GM18951 (cell line): ENCODE results near the gene LRRC34.

Experiments used
- POLR2A ChIP-seq: IDR thresholded peaks from 4 replicates; pipeline ENCODE4 v1.6.1; 2011; ENCODE audit warnings: mild to moderate bottlenecking; ENCODE audit not compliant: insufficient read length, insufficient read depth; ENCODE audit errors: extremely low read depth
- in situ Hi-C: fragments of 300-500 bp; cut with MboI; formaldehyde crosslinking; loops from one replicate; pipeline ENCODE4 v1.12.0; 2022; ENCODE audit warnings: low sequenced_read_pairs, mixed read lengths, inconsistent platforms; ENCODE audit not compliant: unreplicated experiment

Gene LRRC34, protein sequence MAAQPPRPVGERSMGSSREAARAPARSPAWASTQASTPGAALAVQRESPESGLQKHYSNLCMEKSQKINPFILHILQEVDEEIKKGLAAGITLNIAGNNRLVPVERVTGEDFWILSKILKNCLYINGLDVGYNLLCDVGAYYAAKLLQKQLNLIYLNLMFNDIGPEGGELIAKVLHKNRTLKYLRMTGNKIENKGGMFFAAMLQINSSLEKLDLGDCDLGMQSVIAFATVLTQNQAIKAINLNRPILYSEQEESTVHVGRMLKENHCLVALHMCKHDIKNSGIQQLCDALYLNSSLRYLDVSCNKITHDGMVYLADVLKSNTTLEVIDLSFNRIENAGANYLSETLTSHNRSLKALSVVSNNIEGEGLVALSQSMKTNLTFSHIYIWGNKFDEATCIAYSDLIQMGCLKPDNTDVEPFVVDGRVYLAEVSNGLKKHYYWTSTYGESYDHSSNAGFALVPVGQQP

DNA sequence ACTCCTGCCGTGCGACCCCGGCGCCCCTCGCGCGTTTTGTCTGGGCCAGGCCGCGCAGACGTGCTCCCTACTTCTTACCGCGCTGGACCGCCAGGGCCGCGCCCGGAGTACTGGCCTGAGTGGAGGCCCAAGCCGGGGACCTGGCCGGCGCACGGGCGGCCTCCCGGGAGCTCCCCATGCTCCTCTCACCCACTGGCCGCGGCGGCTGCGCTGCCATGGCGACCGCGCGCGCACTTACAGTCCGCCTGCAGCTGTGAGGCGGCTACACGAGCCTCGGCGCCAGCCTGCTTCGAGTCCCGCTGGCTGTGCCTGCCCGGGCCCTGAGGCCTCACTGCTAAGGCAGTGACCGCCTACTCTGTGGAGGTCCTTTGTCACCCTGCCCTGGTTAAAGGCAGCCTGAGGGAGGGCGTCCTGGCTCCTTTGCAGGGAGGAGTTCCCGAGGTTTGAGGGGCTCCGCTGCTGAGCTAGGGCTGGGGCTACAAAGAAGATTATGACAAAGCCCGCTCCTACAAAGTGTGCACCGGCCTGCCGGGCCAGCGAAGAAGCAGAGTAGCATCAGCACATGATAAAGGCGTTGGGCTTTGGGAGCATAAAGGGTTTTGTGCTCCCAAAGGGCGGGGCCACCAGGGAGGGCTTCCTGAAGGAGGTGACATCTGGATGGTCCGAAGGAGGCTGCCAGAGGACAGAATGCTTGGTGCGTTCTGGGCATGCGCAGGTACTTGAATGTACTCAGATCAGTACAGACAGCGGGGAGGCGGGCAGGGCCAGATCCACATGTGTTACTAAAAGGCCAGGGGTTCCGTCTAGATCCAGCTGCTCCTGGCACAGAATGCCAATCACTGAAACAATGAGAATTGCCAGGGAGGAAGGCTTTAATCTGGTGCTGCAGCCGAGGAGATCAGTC is at the start of gene LRRC34, which contains the start of gene LRRIQ4:
TSS of gene LRRC34 (minus strand) at position 573 of the 904 bp plus-strand sequence. CDS start at position 217, 356 bp downstream.
TSS of gene LRRIQ4 (plus strand) at position 539 of the 904 bp plus-strand sequence. CDS start 9,052 bp downstream, outside the sequence.
- no peak for TF ChIP-seq POLR2A
- in situ Hi-C loops: no loop called here

DNA sequence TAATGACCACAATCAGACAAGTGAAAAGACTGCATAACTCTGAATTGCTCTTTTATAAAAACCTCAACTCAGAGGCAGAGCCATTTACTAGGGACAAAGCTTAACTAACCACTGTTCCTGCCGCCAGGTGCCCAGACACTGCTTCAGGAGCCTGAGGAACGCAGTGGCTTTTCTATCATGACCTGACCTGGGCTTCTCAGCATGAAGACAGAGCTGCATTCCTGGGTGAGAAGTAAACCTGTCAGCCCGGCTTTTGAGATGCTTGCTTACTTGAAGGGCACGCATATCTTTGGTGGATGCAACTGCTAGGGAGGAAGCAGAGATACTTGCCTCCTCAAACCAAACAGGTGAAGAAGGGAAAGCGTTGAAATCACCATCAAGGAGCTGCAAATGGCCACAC is 49.2 kb upstream of the LRRC34 start:
- no peak for TF ChIP-seq POLR2A
- in situ Hi-C loops: loop anchor here (25.0 kb wide), 1 partner anchor 175 kb away; the partner anchor contains the start of gene GPR160

DNA sequence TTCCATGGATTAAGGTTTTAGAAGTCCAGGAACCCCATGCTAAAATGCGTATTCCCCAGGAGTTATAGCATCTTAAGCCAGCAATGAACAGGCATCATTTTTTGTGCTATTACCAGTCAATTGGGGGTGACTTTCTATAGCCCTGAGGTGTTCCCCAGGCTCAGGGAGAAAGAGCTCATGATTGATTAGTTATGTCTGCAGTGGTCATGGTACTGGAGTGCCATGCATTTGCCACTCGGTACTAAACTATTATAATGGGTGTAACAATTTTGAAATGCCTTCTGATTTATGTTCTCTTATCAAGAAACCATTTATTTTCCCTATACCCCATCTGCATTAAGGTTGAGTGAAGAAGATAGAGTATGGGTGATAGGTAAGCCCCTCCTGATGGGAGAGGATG is 45.1 kb upstream of the LRRC34 start:
- in situ Hi-C loops: loop anchor here (25.0 kb wide), 1 partner anchor 179 kb away; the partner anchor contains the start of gene GPR160
- TF ChIP-seq POLR2A: no peak

DNA sequence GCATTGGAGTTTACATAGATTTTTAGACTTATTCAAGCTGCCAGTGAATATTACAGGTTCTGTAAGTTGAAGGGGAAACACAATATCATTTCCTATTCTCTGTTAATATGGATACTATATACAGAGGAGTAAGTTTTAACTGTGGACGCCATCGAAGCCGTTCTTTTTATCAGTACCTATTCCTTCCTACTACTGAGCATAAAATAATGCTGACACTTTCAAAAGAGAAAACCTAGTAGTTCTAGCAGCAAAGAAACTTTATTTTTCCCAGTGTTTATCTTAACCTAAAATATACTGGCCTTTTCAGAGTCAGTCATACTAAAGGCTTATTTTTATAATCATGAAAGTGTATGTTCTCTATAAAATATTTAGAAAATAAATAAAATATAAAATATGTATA is 42.8 kb upstream of the LRRC34 start:
- in situ Hi-C loops: loop anchor here (25.0 kb wide), 1 partner anchor 182 kb away; the partner anchor contains the start of gene GPR160
- no peak for TF ChIP-seq POLR2A

DNA sequence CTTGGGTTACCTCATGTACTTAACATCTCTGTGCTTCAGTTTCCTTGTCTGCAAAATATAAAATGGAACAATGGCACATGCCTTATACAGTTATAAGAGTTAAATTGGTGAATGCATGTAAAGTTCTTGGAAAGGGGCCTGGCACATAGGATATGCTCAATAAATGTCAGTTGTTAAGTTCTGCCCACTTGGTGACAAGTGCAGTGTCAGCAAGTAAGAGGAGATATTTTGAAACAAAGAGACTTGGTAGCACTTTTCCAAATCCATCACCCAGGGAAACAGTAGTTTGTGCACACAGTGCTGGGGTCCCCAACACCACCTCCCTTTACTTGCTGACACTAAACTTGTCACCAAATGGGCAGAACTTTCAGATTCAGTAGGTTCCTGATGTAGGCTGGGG is 37.9 kb upstream of the LRRC34 start:
- TF ChIP-seq POLR2A: no peak
- in situ Hi-C loops: loop anchor here (25.0 kb wide), 1 partner anchor 187 kb away; the partner anchor contains the start of gene GPR160

DNA sequence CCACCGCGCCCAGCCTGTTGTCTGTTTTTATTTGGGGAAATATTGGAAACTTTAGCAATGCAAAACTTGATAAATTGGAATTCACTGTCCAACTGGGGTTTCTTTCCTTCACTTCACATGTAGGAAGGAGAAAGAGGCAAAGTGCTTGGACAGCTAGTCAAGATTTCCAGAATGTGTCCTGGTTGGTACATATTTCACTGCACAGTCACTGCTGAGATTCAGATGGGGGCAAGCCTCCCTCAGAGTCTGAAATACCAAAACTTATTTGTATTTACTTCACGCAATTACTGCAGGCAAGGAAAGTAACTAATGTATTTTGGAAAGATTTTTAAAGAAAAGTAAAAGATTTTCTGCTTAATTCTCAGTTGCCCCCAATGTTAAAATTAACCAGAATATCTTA is 36.0 kb upstream of the LRRC34 start:
- TF ChIP-seq POLR2A: no peak
- in situ Hi-C loops: no loop called here

DNA sequence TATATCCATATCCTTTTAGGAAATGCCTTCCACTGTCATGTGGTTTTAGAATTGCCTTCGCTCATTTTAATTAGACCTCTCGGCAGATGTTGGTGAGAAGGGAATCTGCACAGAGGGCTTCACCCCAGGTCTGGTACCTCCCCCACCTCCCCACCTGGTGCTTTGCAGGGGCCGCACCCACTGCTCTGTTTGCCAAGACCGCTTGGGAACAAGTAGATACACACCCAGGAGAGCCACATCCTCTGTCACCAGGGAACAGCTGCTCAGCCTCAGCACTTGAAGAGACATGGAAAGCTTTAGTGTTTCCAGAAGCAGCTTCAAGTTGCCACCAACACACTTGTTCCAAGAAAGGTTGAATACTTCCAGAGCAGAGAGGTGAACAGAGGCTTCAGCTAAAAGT is 35.2 kb upstream of the LRRC34 start:
- no peak for TF ChIP-seq POLR2A
- in situ Hi-C loops: no loop called here

DNA sequence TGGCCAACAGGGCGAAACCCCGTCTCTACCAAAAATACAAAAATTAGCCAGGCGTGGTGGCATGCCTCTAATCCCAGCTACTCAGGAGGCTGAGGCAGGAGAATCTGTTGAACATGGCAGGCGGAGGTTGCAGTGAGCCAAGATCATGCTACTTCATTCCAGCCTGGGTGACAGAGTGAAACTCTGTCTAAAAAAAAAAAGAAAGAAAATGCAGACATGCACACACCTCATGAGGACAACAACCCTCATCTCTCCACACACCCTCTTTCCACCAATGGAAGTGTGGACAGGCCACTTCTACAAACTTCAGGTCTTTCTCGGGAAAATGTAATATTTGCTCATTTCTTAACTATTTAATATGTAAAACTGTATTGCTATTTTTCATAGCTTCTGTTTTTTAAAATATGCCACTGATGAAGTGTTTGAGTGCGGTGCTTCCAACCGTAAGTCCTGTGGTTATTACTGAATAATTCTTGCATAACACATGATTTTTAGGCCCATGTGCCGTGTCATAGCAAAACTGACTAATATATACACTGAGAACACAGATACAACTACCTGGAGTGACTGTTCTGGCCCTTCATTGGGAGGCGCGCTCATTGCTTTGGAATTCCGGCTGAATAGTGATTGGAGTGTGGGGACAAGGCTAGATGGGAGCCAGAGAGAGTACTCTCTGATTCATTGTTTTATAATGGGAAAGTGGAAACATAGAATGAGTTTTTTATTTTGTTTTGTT is 33.9 kb upstream of the LRRC34 start:
- in situ Hi-C loops: no loop called here
- no peak for TF ChIP-seq POLR2A

DNA sequence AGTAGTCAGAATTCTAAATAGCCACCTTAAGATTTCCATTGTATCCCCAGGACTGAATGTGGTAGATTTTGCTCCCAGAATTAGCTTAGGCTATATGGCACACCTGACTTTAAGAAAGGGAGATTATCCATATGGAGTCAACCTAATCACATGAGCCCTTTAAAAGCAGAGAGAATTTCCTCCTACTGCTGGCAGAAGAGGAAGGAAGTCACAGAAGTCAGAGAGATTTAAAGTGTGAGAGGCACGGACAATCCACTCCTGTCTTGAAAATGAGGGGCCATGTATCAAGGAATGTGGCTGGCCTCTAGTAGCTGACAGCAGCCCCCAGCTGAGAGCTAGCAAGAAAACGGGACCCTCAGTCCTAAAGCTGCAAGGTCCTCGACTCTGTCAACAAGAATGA is 30.3 kb upstream of the LRRC34 start:
- TF ChIP-seq POLR2A: no peak
- in situ Hi-C loops: no loop called here

DNA sequence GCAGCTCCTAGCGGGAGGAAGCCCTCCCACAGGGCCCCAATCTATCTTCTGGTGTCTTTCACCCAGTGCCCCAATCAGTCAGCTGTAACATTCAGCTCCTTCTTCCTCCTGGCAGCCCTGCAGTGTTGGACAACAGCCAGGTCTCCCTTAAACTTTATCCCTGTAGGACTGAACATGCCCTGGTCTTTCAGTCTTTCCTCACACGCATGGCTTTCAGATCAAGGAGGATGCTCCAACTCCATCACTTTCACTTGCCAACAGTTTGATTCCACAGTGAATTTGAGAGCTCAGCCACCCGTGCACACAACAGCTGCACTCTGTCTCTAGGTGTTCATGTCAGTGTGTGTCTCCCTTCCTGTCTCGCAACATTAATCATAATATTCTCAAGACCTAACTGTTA is 28.5 kb upstream of the LRRC34 start:
- in situ Hi-C loops: no loop called here
- TF ChIP-seq POLR2A: no peak

DNA sequence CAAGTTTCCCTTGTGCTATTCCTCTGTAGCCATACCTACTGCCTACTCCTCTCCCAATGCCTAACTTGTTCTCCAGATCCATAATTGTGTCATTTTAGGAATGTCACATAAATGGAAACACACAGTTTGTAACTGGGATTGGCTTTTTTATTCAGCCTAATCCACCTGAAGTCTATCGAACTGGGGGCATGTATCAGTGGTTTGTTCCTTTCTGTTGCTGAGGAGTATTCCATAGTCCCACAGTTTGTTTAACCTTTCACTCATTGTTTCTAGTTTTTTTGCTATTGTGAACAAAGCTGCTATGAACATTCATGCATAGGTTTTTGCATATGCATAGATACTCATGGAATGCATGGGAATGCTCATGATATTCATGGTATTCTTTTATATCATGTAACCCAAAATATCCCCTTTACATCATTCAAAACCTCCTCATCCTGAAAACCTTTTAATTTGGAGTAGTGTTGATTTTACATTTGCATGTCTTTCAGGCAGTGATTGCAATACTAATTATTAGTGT is 25.9 kb upstream of the LRRC34 start:
- no peak for TF ChIP-seq POLR2A
- in situ Hi-C loops: no loop called here

DNA sequence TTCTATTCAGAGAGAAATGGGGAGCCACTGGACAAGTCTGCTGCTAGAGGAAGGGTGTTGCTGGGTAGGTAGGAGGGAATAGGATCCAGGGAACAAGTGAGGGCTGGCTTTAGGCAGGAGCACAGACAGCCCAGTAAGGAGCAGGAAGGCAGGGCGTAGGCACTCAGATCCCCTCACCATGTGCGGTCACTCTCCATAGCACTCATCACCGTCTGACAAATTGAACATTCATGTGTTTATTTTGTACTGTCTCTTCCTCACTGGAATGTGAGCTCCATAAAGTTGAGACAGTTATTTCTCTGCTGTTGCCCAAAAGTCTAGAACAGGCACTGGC is 24.2 kb upstream of the LRRC34 start:
- TF ChIP-seq POLR2A: no peak
- in situ Hi-C loops: no loop called here
